GM06990 (cell line): Measurements from ENCODE around the gene SIGLEC10.

Experiments used
- DNase-seq: peaks from one replicate; pipeline ENCODE4 v3.0.0-alpha.2; 2011; ENCODE audit not compliant: insufficient read length; ENCODE audit errors: extremely low read depth
- H3K27me3 ChIP-seq: replicated peaks from 2 replicates; pipeline ENCODE4 v1.6.0; 2011; ENCODE audit warnings: low read length; ENCODE audit not compliant: control insufficient read depth, insufficient read depth
- H3K36me3 ChIP-seq: 2 replicates; pipeline ENCODE4 v1.5.1; 2011; ENCODE audit warnings: low read length; ENCODE audit not compliant: control insufficient read depth, insufficient read depth
- H3K4me3 ChIP-seq: replicated peaks from 2 replicates; pipeline ENCODE4 v1.5.1; 2011; ENCODE audit warnings: low read depth, mild to moderate bottlenecking, control low read depth, low read length
- CTCF ChIP-seq: IDR thresholded peaks from 2 replicates; pipeline ENCODE4 v1.5.1; 2011; ENCODE audit warnings: low read length, control low read depth, mild to moderate bottlenecking, inconsistent platforms; ENCODE audit not compliant: insufficient read depth, poor library complexity, severe bottlenecking

The SIGLEC10 gene

GRCh38 chr19:51382004-51382403, 35.4 kb downstream of the SIGLEC10 start:
- TF ChIP-seq CTCF, result no peak
- no peak overlapping the region for H3K4me3 ChIP-seq
- no peak for DNase-seq
- no peaks in the 10 kb centered on the region; the same call in 1 of the 2 replicates for H3K27me3 ChIP-seq
- no peaks in the 10 kb centered on the region for H3K36me3 ChIP-seq

DNA sequence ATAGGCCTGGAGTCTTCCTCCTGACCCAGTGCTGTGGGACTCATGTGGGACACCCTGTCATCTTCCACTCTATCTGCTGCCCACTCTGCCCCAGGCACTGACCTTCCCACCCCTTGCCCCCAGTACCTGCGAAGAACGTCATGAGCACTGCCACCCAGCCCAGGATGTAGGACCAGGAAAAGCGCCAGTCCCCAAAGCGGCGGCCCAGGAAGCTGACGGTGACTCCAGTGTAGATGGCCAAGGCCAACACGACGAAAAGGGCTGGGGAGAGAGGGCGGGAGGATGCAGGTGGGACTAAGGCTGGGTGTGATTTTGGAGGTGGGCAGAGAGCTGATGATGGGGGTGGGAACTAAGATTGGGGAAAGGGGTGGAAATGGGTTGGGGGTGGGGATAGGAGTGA, 37.1 kb downstream of the SIGLEC10 start:
- Histone ChIP-seq H3K27me3 (no peaks in the 10 kb centered on the region), H3K36me3 (no peaks in the 10 kb centered on the region), H3K4me3 (no peak overlapping the region)
- no peak for DNase-seq
- TF ChIP-seq CTCF, result no peak

- Histone ChIP-seq H3K36me3 (no peaks in the 10 kb centered on the region), H3K27me3 (no peaks in the 10 kb centered on the region), H3K4me3 (no peak overlapping the region)
- TF ChIP-seq CTCF, result no peak
- no peak for DNase-seq
Observed at GRCh38 chr19:51377422-51377821, 40.0 kb downstream of the SIGLEC10 start.

GRCh38 chr19:51375504-51376221, 41.8 kb downstream of the SIGLEC10 start:
- Histone ChIP-seq H3K4me3 (no peak overlapping the region), H3K36me3 (no peaks in the 10 kb centered on the region), H3K27me3 (no peaks in the 10 kb centered on the region)
- no peak for TF ChIP-seq CTCF
- peak; percentile 48 for DNase-seq

DNA sequence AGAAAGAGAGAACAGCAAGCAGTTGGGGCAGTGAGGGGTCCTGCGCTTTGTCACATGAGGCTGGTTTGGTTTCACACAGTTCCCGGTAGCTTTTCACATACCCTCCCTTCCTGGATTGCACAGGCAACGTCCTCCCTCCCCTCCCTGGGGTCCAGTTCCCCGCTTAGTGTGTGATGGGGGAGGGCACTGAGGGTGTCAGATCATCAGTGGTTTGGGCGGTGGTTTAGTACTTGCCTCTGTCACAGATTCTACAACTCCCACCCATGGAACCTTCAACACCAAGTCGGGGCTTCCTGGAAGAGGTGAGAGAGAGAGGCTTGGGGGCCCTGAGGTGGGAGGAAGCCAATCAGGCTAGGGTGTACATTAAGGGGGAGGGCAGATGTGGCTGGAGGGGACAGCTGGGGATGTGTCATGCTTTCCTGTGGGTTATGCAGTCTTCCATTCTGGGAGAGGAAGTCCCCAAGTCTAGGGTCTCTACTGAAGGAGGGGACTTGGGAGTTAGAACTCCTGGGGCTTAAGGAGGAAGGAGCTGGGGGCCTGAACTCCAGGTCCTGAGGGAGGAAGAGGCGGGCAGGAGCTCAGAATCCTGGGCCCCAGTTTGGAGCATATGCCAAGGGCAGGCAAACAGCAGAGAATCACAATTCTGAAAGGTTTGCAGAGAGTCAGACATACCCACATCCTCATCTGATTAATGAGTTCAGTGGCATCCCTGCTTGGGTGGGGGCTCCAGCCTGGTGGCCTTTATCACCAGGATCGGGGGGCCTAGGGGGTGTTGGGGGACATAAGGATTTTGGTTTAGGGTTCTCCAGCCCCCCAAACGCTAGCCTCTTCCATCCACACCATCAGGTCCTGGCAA, 44.6 kb downstream of the SIGLEC10 start, which contains the start of gene NKG7:
TSS of gene NKG7 (minus strand) at position 6 of the 856 bp plus-strand sequence. CDS start 119 bp downstream, outside the sequence.
- H3K4me3 ChIP-seq, result no peak within 1 kb of the TSS
- no peaks in the 10 kb centered on the region for H3K36me3 ChIP-seq
- no peaks in the 10 kb centered on the region for H3K27me3 ChIP-seq
- TF ChIP-seq CTCF, result no peak
- DNase-seq, result peak; percentile 68
